Measurements from ENCODE around the gene PVRIG. TPM values are rescaled to one million over a fixed set of nuclear protein-coding genes. Genes with fewer than 3 reads are reported as not detected.
"Not testable (repeated sequence)": the region's sequence is repeated elsewhere in the genome, so short reads cannot be mapped to it uniquely, and the experiment has no call there.

PVRIG gene
- total RNA-seq, 4 donors from 2014 or later = 3.7 to 8.3 (median 5.1) TPM

GRCh38 chr7:100185726-100186125 lies 34.0 kb upstream of the PVRIG start:
- TF ChIP-seq POLR2A (IDR thresholded peaks at IDR 0.05) = no peak
- TF ChIP-seq CTCF (IDR thresholded peaks at IDR 0.05) = no peak
- Histone ChIP-seq H3K27ac (no peak overlapping the region), H3K36me3 (no peaks in the 10 kb centered on the region), H3K4me3 (no peak overlapping the region), H3K27me3 (no peaks in the 10 kb centered on the region), H3K4me1 (no peaks in the 10 kb centered on the region), H3K9me3 (no peaks in the 10 kb centered on the region)
- DNase-seq = no peak

- no peak for DNase-seq
- Histone ChIP-seq H3K9me3 (no peaks in the 10 kb centered on the region), H3K27me3 (no peaks in the 10 kb centered on the region)
These were observed 30.7 kb upstream of the PVRIG start for GRCh38 chr7:100189061-100189460.

GRCh38 chr7:100190048-100190711 lies 29.6 kb upstream of the PVRIG start:
- no peak for DNase-seq
- H3K9me3 ChIP-seq = no peaks in the 10 kb centered on the region
- TF ChIP-seq CTCF (IDR thresholded peaks at IDR 0.05) (peak in 5 of 6 experiments; percentile 51 to 61 (median 55)), POLR2A (IDR thresholded peaks at IDR 0.05) (no peak)
- no peaks in the 10 kb centered on the region for H3K4me1 ChIP-seq
- no peak overlapping the region for H3K4me3 ChIP-seq
- H3K36me3 ChIP-seq = no peaks in the 10 kb centered on the region
- peak overlapping the region in 1 of 4 donors; percentile 40 for H3K27ac ChIP-seq
- no peaks in the 10 kb centered on the region for H3K27me3 ChIP-seq

More at GRCh38 chr7:100189061-100189460, 30.7 kb upstream of the PVRIG start:
- H3K27ac ChIP-seq = no peak overlapping the region
- no peak overlapping the region for H3K4me3 ChIP-seq
- H3K36me3 ChIP-seq = no peaks in the 10 kb centered on the region
- TF ChIP-seq CTCF (IDR thresholded peaks at IDR 0.05) (no peak), POLR2A (IDR thresholded peaks at IDR 0.05) (no peak)
- no peaks in the 10 kb centered on the region for H3K4me1 ChIP-seq

- peak overlapping the region in 2 of 4 donors; percentile 13 to 73 for H3K27ac ChIP-seq
- no peak for TF ChIP-seq POLR2A (IDR thresholded peaks at IDR 0.05)
- TF ChIP-seq CTCF (IDR thresholded peaks at IDR 0.05) = no peak
- no peaks in the 10 kb centered on the region for H3K27me3 ChIP-seq
- no peak for DNase-seq
- H3K9me3 ChIP-seq = no peaks in the 10 kb centered on the region
- no peak overlapping the region for H3K4me3 ChIP-seq
- no peaks in the 10 kb centered on the region for H3K36me3 ChIP-seq
- H3K4me1 ChIP-seq = no peaks in the 10 kb centered on the region
These were observed 28.0 kb upstream of the PVRIG start for GRCh38 chr7:100191775-100192174.

GRCh38 chr7:100192281-100192862 lies 27.4 kb upstream of the PVRIG start:
- H3K27me3 ChIP-seq, H3K4me1 ChIP-seq, H3K9me3 ChIP-seq, H3K4me3 ChIP-seq, H3K36me3 ChIP-seq: not testable (repeated sequence)
- DNase-seq = peak in 2 of 3 donors; percentile 59 to 68
- H3K27ac ChIP-seq = peak overlapping the region in 2 of 4 donors; percentile 13 to 73

- no peaks in the 10 kb centered on the region for H3K27me3 ChIP-seq
- no peaks in the 10 kb centered on the region for H3K36me3 ChIP-seq
- no peaks in the 10 kb centered on the region for H3K4me1 ChIP-seq
- H3K4me3 ChIP-seq = no peak overlapping the region
- H3K27ac ChIP-seq = peak overlapping the region in 1 of 4 donors; percentile 73
- no peak for TF ChIP-seq POLR2A (IDR thresholded peaks at IDR 0.05)
- no peak for TF ChIP-seq CTCF (IDR thresholded peaks at IDR 0.05)
- H3K9me3 ChIP-seq = no peaks in the 10 kb centered on the region
- no peak for DNase-seq
These were observed 26.8 kb upstream of the PVRIG start for GRCh38 chr7:100192969-100193368.

All from Peyer's patch (tissue), 4 donors.